ENCODE results near the gene RALGPS2.

GRCh38 chr1:178921499-178921898, 196.5 kb downstream of the RALGPS2 start:
- TF ChIP-seq SPI1 (IDR thresholded peaks at IDR 0.05; ENCODE audit: low read depth, low read length), result no peak
- no peak for TF ChIP-seq POLR2A (IDR thresholded peaks at IDR 0.05; ENCODE audit: low read depth, low read length)
